ENCODE data around the gene PDZD8. TPM values are rescaled to one million over a fixed set of nuclear protein-coding genes. Genes with fewer than 3 reads are reported as not detected.

The PDZD8 gene
- total and polyA plus RNA-seq, 2 donors (not counting 3 experiments of a cell fraction or from before 2014, with no cell fraction given), result 5.9 to 22.6 TPM

GRCh38 chr10:117418121-117418520, 42.9 kb upstream of the PDZD8 start:
- TF ChIP-seq GATA2 (IDR thresholded peaks at IDR 0.05; ENCODE audit: insufficient read depth, insufficient read length, low read depth, low read length) (no peak), CTCF (IDR thresholded peaks at IDR 0.05; ENCODE audit: extremely low read depth in 1 of 2, insufficient read depth in 1 of 2, low read depth in 1 of 2, low read length in 2 of 2) (no peak), FOS (IDR thresholded peaks at IDR 0.05; ENCODE audit: borderline replicate concordance, insufficient read depth, low read length) (no peak), EZH2 (IDR thresholded peaks at IDR 0.05; ENCODE audit: borderline replicate concordance, low read depth, low read length, severe bottlenecking) (no peak), POLR2A (IDR thresholded peaks at IDR 0.05; ENCODE audit: low read depth, low read length) (no peak), MAX (IDR thresholded peaks at IDR 0.05; ENCODE audit: insufficient read depth, insufficient read length) (no peak), POLR2AphosphoS5 (IDR thresholded peaks at IDR 0.05; ENCODE audit: insufficient read depth, low read depth, low read length) (no peak), JUN (IDR thresholded peaks at IDR 0.05; ENCODE audit: borderline replicate concordance, insufficient read depth, insufficient read length, low read depth) (no peak), MYC (IDR thresholded peaks at IDR 0.05; ENCODE audit: low read depth, low read length) (no peak)
- Histone ChIP-seq H3K9ac (replicated peaks; ENCODE audit: extremely low read depth, insufficient read depth, low read length) (no peak overlapping the region), H3K4me1 (ENCODE audit: control insufficient read depth, extremely low read depth, insufficient read depth, low read length) (no peaks in the 10 kb centered on the region), H4K20me1 (replicated peaks; ENCODE audit: control insufficient read depth, extremely low read depth, insufficient read depth, low read length) (no peaks in the 10 kb centered on the region), H2AFZ (ENCODE audit: low read depth, low read length) (no peak overlapping the region), H3K4me2 (ENCODE audit: insufficient read depth, low read length) (no peak overlapping the region), H3K9me3 (replicated peaks; ENCODE audit: control insufficient read depth, insufficient read depth, low read length) (no peaks in the 10 kb centered on the region), H3K4me3 (replicated peaks in 1 of 3; ENCODE audit: insufficient read depth in 1 of 3, low read depth in 1 of 3, low read length in 3 of 3) (no peak overlapping the region), H3K36me3 (ENCODE audit: control insufficient read depth in 2 of 2, extremely low read depth in 1 of 2, insufficient read depth in 2 of 2, low read length in 2 of 2) (no peaks in the 10 kb centered on the region), H3K27ac (ENCODE audit: insufficient read depth, low read depth, low read length) (no peak overlapping the region), H3K27me3 (ENCODE audit: control insufficient read depth in 2 of 2, insufficient read depth in 2 of 2, low read length in 2 of 2) (no peaks in the 10 kb centered on the region), H3K9me1 (replicated peaks; ENCODE audit: control insufficient read depth, extremely low read depth, insufficient read depth, low read length) (no peaks in the 10 kb centered on the region), H3K79me2 (ENCODE audit: control insufficient read depth, insufficient read depth, low read length) (no peaks in the 10 kb centered on the region)
- dilution Hi-C loops (cut with MboI; ENCODE audit: extremely low pct_ligation_motif_present, low sequenced_read_pairs) (no loop called here), intact Hi-C loops (cut with micrococcal nuclease) (no loop called here)
- ChIA-PET CTCF (interaction anchor here (2.9 kb wide), 1 partner anchor 10 kb away, joined by 10 read pairs; no protein-coding TSS in a partner anchor), POLR2A (no interaction called here)
- BruUV-seq (replicated peaks), result no TSS peak
- no peak for DNase-seq (ENCODE audit: low read depth, low spot score)
- no peak for FAIRE-seq
